22Rv1 (cell line): ENCODE data around the gene PFKFB4.

Source experiments
- CTCF ChIP-seq: fragments of 450-650 bp; IDR thresholded peaks from 2 replicates; pipeline ENCODE4 v1.5.1; 2017; ENCODE audit warnings: mild to moderate bottlenecking
- ZFX ChIP-seq: fragments of 450-650 bp; IDR thresholded peaks from 2 replicates; pipeline ENCODE4 v1.6.1; 2017; ENCODE audit warnings: antibody characterized with exemption, borderline replicate concordance

GRCh38 chr3:48569808-48570450, 13.3 kb upstream of the PFKFB4 start:
- TF ChIP-seq CTCF (no peak), ZFX (no peak)
